ENCODE measurements around the gene ARHGAP25.

The ARHGAP25 gene

GRCh38 chr2:68734688-68735525, at the start of gene ARHGAP25:
TSS of gene ARHGAP25 (plus strand) at chr2:68734811. CDS start at chr2:68735200, 389 bp downstream.
- DNase-seq = peak in 13 of 42 donors; percentile 9 to 50 (median 26)
- intact Hi-C loops (cut with DNase I) = no loop called here

- intact Hi-C loops (cut with DNase I) = no loop called here
Observed at GRCh38 chr2:68686178-68686577, 48.4 kb upstream of the ARHGAP25 start.

GRCh38 chr2:68687018-68687417, 47.6 kb upstream of the ARHGAP25 start:
- DNase-seq = no peak
- intact Hi-C loops (cut with DNase I) = no loop called here

More at GRCh38 chr2:68686178-68686577, 48.4 kb upstream of the ARHGAP25 start:
- no peak for DNase-seq

- intact Hi-C loops (cut with DNase I) = no loop called here
- DNase-seq = no peak
Observed at GRCh38 chr2:68689553-68690537, 44.8 kb upstream of the ARHGAP25 start.

- intact Hi-C loops (cut with DNase I) = no loop called here
Observed at GRCh38 chr2:68690851-68691250, 43.8 kb upstream of the ARHGAP25 start.

GRCh38 chr2:68692511-68692910, 42.1 kb upstream of the ARHGAP25 start:
- DNase-seq = no peak
- intact Hi-C loops (cut with DNase I) = no loop called here

More at GRCh38 chr2:68690851-68691250, 43.8 kb upstream of the ARHGAP25 start:
- no peak for DNase-seq

GRCh38 chr2:68693951-68694350, 40.7 kb upstream of the ARHGAP25 start:
- no peak for DNase-seq
- intact Hi-C loops (cut with DNase I) = no loop called here

GRCh38 chr2:68695971-68696370, 38.6 kb upstream of the ARHGAP25 start:
- DNase-seq = no peak
- intact Hi-C loops (cut with DNase I) = no loop called here

- no peak for DNase-seq
- intact Hi-C loops (cut with DNase I) = no loop called here
Observed at GRCh38 chr2:68696554-68696953, 38.1 kb upstream of the ARHGAP25 start.

- intact Hi-C loops (cut with DNase I) = no loop called here
- no peak for DNase-seq
Observed at GRCh38 chr2:68698567-68699377, 35.8 kb upstream of the ARHGAP25 start.

GRCh38 chr2:68700560-68700959, 34.1 kb upstream of the ARHGAP25 start:
- intact Hi-C loops (cut with DNase I) = no loop called here
- no peak for DNase-seq

- intact Hi-C loops (cut with DNase I) = no loop called here
- no peak for DNase-seq
Observed at GRCh38 chr2:68706637-68707036, 28.0 kb upstream of the ARHGAP25 start.

- intact Hi-C loops (cut with DNase I) = no loop called here
- no peak for DNase-seq
Observed at GRCh38 chr2:68708629-68709028, 26.0 kb upstream of the ARHGAP25 start.

GRCh38 chr2:68709421-68709911, 25.1 kb upstream of the ARHGAP25 start:
- DNase-seq = peak in 4 of 42 donors; percentile 15 to 43 (median 24)
- intact Hi-C loops (cut with DNase I) = no loop called here

- intact Hi-C loops (cut with DNase I) = no loop called here
- DNase-seq = no peak
Observed at GRCh38 chr2:68710336-68710735, 24.3 kb upstream of the ARHGAP25 start.

GRCh38 chr2:68710756-68711155, 23.9 kb upstream of the ARHGAP25 start:
- no peak for DNase-seq
- intact Hi-C loops (cut with DNase I) = no loop called here

- intact Hi-C loops (cut with DNase I) = no loop called here
- peak in 26 of 42 donors; percentile 20 to 77 (median 36) for DNase-seq
Observed at GRCh38 chr2:68714866-68715265, 19.7 kb upstream of the ARHGAP25 start.

- DNase-seq = peak in 31 of 42 donors; percentile 15 to 75 (median 44)
- intact Hi-C loops (cut with DNase I) = no loop called here
Observed at GRCh38 chr2:68715353-68716041, 19.1 kb upstream of the ARHGAP25 start.

Measured in head of caudate nucleus (tissue), 42 donors.